ENCODE data around the gene ADAMTS19.

GRCh38 chr5:129454461-129454860 is 5.6 kb upstream of the ADAMTS19 start:
- TF ChIP-seq CTCF (IDR thresholded peaks at IDR 0.05; ENCODE audit: low read depth, low read length, poor library complexity, severe bottlenecking) (no peak), EZH2phosphoT487 (IDR thresholded peaks at IDR 0.05; ENCODE audit: borderline replicate concordance, low read length) (no peak)
